SK-N-MC (cell line): ENCODE measurements around the gene BRD3OS.
A peak's percentile ranks its signal among the peaks of the same experiment; 100 is the strongest.

Experiments
- DNase-seq: peaks from one replicate; pipeline ENCODE4 v3.0.0-alpha.2; 2011; ENCODE audit warnings: low read depth, low spot score
- H3K27ac ChIP-seq: fragments of 200-600 bp; sonication (generic); 2 replicates; pipeline ENCODE4 v1.5.1; 2016; ENCODE audit warnings: mixed run types
- H3K36me3 ChIP-seq: fragments of 200-600 bp; sonication (generic); 2 replicates; pipeline ENCODE4 v1.6.1; 2017; ENCODE audit warnings: antibody characterized with exemption, low read length, mixed read lengths; ENCODE audit not compliant: insufficient read depth
- H3K4me3 ChIP-seq: fragments of 200-600 bp; sonication (generic); 2 replicates; pipeline ENCODE4 v1.5.1; 2016
- H3K9ac ChIP-seq: fragments of 200-600 bp; sonication (generic); 2 replicates; pipeline ENCODE4 v1.8.0; 2017; ENCODE audit warnings: mixed run types, mixed read lengths; ENCODE audit not compliant: insufficient read length
- H3K9me3 ChIP-seq: fragments of 200-600 bp; sonication (generic); 2 replicates; pipeline ENCODE4 v1.6.1; 2017; ENCODE audit warnings: low read depth, mild to moderate bottlenecking, antibody characterized with exemption, low read length, moderate library complexity, mixed read lengths
- EZH2 ChIP-seq: fragments of 200-600 bp; sonication (generic); IDR thresholded peaks from one replicate; pipeline ENCODE4 v1.6.1; 2017; ENCODE audit warnings: antibody characterized with exemption
- FOXP2 ChIP-seq: optimal IDR thresholded peaks from 2 replicates; pipeline ENCODE3; 2011; ENCODE audit warnings: mild to moderate bottlenecking, moderate library complexity; ENCODE audit not compliant: insufficient read depth; ENCODE audit errors: extremely low read length, control extremely low read depth
- POLR2AphosphoS5 ChIP-seq: IDR thresholded peaks from 2 replicates; pipeline ENCODE4 v1.6.1; 2012; ENCODE audit warnings: mild to moderate bottlenecking, low read depth, low read length, borderline replicate concordance

Gene BRD3OS

GRCh38 chr9:133991964-133992779, 33.1 kb upstream of the BRD3OS start, which contains the start of gene VAV2:
Gene VAV2, minus strand, starts transcription at chr9:133992324. Its CDS starts 46 bp downstream, at chr9:133992278.
- no peak for TF ChIP-seq POLR2AphosphoS5
- TF ChIP-seq EZH2: no peak
- no peak for TF ChIP-seq FOXP2
- peak within 1 kb of the TSS; percentile 92 for H3K4me3 ChIP-seq
- no peak within 1 kb of the TSS for H3K27ac ChIP-seq
- H3K9me3 ChIP-seq: no peaks in the 10 kb centered on the region
- H3K36me3 ChIP-seq: no peaks in the 10 kb centered on the region
- peak within 1 kb of the TSS; percentile 73 for H3K9ac ChIP-seq
- DNase-seq: no peak

GRCh38 chr9:133992780-133993634, 32.3 kb upstream of the BRD3OS start:
- Histone ChIP-seq H3K4me3 (peak overlapping the region; percentile 92), H3K36me3 (no peaks in the 10 kb centered on the region), H3K9me3 (no peaks in the 10 kb centered on the region), H3K27ac (no peak overlapping the region), H3K9ac (peak overlapping the region; percentile 73)
- TF ChIP-seq POLR2AphosphoS5: no peak
- TF ChIP-seq FOXP2: no peak
- TF ChIP-seq EZH2: no peak
- no peak for DNase-seq

GRCh38 chr9:133993635-133994253, 31.5 kb upstream of the BRD3OS start:
- TF ChIP-seq POLR2AphosphoS5 (no peak), EZH2 (no peak), FOXP2 (no peak)
- peak overlapping the region; percentile 92 for H3K4me3 ChIP-seq

GRCh38 chr9:133994353-133995011, 30.8 kb upstream of the BRD3OS start:
- Histone ChIP-seq H3K9ac (no peak overlapping the region), H3K9me3 (no peaks in the 10 kb centered on the region), H3K4me3 (no peak overlapping the region), H3K27ac (no peak overlapping the region), H3K36me3 (no peaks in the 10 kb centered on the region)
- no peak for DNase-seq
- TF ChIP-seq FOXP2: no peak
- TF ChIP-seq EZH2: no peak
- no peak for TF ChIP-seq POLR2AphosphoS5

More at GRCh38 chr9:133993635-133994253, 31.5 kb upstream of the BRD3OS start:
- Histone ChIP-seq H3K9ac (no peak overlapping the region), H3K36me3 (no peaks in the 10 kb centered on the region), H3K9me3 (no peaks in the 10 kb centered on the region), H3K27ac (no peak overlapping the region)
- no peak for DNase-seq

GRCh38 chr9:133995012-133995896, 30.0 kb upstream of the BRD3OS start:
- TF ChIP-seq POLR2AphosphoS5: no peak
- TF ChIP-seq FOXP2: no peak
- TF ChIP-seq EZH2: no peak
- H3K4me3 ChIP-seq: no peak overlapping the region
- DNase-seq: no peak
- H3K27ac ChIP-seq: no peak overlapping the region
- no peaks in the 10 kb centered on the region for H3K9me3 ChIP-seq
- no peaks in the 10 kb centered on the region for H3K36me3 ChIP-seq
- no peak overlapping the region for H3K9ac ChIP-seq

- TF ChIP-seq POLR2AphosphoS5 (no peak), EZH2 (no peak), FOXP2 (no peak)
- Histone ChIP-seq H3K9me3 (no peaks in the 10 kb centered on the region), H3K9ac (no peak overlapping the region), H3K4me3 (no peak overlapping the region), H3K36me3 (no peaks in the 10 kb centered on the region), H3K27ac (no peak overlapping the region)
- no peak for DNase-seq
Observed at GRCh38 chr9:133996531-133997520, 28.5 kb upstream of the BRD3OS start.

- TF ChIP-seq FOXP2: no peak
- no peak for TF ChIP-seq POLR2AphosphoS5
- TF ChIP-seq EZH2: no peak
- H3K9me3 ChIP-seq: no peaks in the 10 kb centered on the region
- H3K36me3 ChIP-seq: no peaks in the 10 kb centered on the region
- no peak for DNase-seq
- H3K27ac ChIP-seq: no peak overlapping the region
- H3K9ac ChIP-seq: no peak overlapping the region
- no peak overlapping the region for H3K4me3 ChIP-seq
Observed at GRCh38 chr9:133997584-133997983, 27.7 kb upstream of the BRD3OS start.
